Cerebellar nuclear complex (tissue), 1 donor: Measurements from ENCODE around the gene SORCS2.

ENCODE experiments used
- DNase-seq, 2 experiments: peaks; one replicate each; lab custom pipeline; 2025; lab: John Stamatoyannopoulos, UW

Gene SORCS2

GRCh38 chr4:7375427-7375826 lies 183.1 kb downstream of the SORCS2 start:
- no peak for DNase-seq

GRCh38 chr4:7377223-7377865 lies 185.0 kb downstream of the SORCS2 start:
- DNase-seq = no peak

- DNase-seq = no peak
Measured at GRCh38 chr4:7379186-7379585, 186.8 kb downstream of the SORCS2 start.

- no peak for DNase-seq
Measured at GRCh38 chr4:7379719-7380118, 187.4 kb downstream of the SORCS2 start.

GRCh38 chr4:7381221-7381889 lies 189.0 kb downstream of the SORCS2 start:
- DNase-seq = no peak

GRCh38 chr4:7381890-7382633 lies 189.7 kb downstream of the SORCS2 start:
- DNase-seq = no peak

- no peak for DNase-seq
Measured at GRCh38 chr4:7382634-7383014, 190.3 kb downstream of the SORCS2 start.

GRCh38 chr4:7383266-7383665 lies 190.9 kb downstream of the SORCS2 start:
- DNase-seq = no peak

GRCh38 chr4:7384003-7384928 lies 191.9 kb downstream of the SORCS2 start:
- no peak for DNase-seq

GRCh38 chr4:7384929-7385890 lies 192.9 kb downstream of the SORCS2 start:
- DNase-seq = no peak

GRCh38 chr4:7387925-7388324 lies 195.6 kb downstream of the SORCS2 start:
- no peak for DNase-seq

GRCh38 chr4:7388627-7389026 lies 196.3 kb downstream of the SORCS2 start:
- DNase-seq = no peak

- DNase-seq = no peak
Measured at GRCh38 chr4:7389101-7389701, 196.9 kb downstream of the SORCS2 start.

GRCh38 chr4:7389719-7390118 lies 197.4 kb downstream of the SORCS2 start:
- DNase-seq = no peak

GRCh38 chr4:7390336-7390735 lies 198.0 kb downstream of the SORCS2 start:
- DNase-seq = no peak

GRCh38 chr4:7390906-7391636 lies 198.7 kb downstream of the SORCS2 start:
- DNase-seq = no peak

GRCh38 chr4:7391637-7392437 lies 199.5 kb downstream of the SORCS2 start:
- DNase-seq = no peak

- no peak for DNase-seq
Measured at GRCh38 chr4:7392438-7393421, 200.4 kb downstream of the SORCS2 start.
